Activated CD8-positive, alpha-beta memory T cell treated with anti-CD3 and anti-CD28 coated beads for 36 hours (primary cell): ENCODE results near the gene PLAU. TPM values are rescaled to one million over a fixed set of nuclear protein-coding genes. Genes with fewer than 3 reads are reported as not detected.
"Not testable (repeated sequence)": the region's sequence is repeated elsewhere in the genome, so short reads cannot be mapped to it uniquely, and the experiment has no call there.

Source experiments
- CTCF ChIA-PET: fragments of 350-600 bp; sonication (Branson Sonifier 250); formaldehyde crosslinking; loops from one replicate; lab custom pipeline; 2021; ENCODE audit warnings: antibody characterized with exemption; lab: Charles Lee
- POLR2A ChIA-PET: fragments of 350-600 bp; sonication (Branson Sonifier 250); formaldehyde crosslinking; loops from one replicate; lab custom pipeline; 2021; ENCODE audit warnings: antibody characterized with exemption; lab: Charles Lee
- total RNA-seq, 2 experiments: library from RNA; stranded (reverse); gene quantifications; one replicate each; pipeline ENCODE4 v1.2.3, GENCODE V29; 2021

PLAU gene
- total RNA-seq, 2 experiments from 2014 or later: 0.25 to 0.38 TPM

- POLR2A ChIA-PET: interaction anchor here (0.7 kb wide), 1 partner anchor 10 kb away, joined by 3 read pairs; no protein-coding TSS in a partner anchor
- CTCF ChIA-PET: interaction anchor here (1.3 to 2.3 kb wide), 2 partner anchors 20 to 34 kb away, joined by 3 to 10 read pairs; no protein-coding TSS in a partner anchor
Measured at GRCh38 chr10:73906524-73907447, 4.1 kb upstream of the PLAU start.

DNA sequence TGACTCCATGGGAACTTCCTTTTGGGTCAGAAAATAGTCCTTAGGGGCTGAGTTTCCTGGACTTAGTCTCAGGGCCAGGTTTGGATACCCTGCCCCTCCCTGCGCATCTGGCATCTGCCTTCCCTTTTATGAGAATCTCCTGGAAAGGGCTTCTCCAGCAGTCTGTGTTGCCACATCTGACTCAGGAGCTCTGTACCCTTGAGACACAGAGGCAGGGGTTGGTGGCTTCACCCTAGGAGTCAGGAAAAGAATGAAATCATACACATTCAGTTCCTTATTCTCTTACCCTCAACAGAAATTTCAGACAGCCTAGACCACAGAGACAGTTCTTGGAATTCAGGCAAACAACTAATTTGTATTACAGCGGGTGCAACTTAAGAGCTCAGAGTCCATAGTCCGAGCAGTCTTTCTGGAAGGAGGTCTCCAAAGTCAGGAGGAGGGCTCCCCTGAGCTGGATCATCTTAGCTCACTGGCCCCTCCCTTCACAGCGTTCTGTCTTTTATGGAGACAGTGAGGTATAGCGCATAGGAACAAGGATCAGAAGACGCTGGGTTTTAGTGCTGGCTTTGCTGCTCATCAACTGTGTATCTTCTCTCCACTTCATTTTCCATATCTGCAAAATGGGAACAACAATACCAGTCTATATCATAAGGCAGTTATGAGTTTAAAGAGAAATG lies 3.0 kb upstream of the PLAU start:
- POLR2A ChIA-PET: interaction anchor here (0.7 kb wide), 1 partner anchor 22 kb away, joined by 3 read pairs; no protein-coding TSS in a partner anchor

GRCh38 chr10:73908853-73909539 lies 1.9 kb upstream of the PLAU start:
- POLR2A ChIA-PET: interaction anchor here (0.5 to 0.7 kb wide), 2 partner anchors 11 to 23 kb away, joined by 3 to 4 read pairs; no protein-coding TSS in a partner anchor
- CTCF ChIA-PET: interaction anchor here (1.5 to 1.8 kb wide), 2 partner anchors 30 to 31 kb away, joined by 5 to 6 read pairs; no protein-coding TSS in a partner anchor

More for the DNA sequence above, 3.0 kb upstream of the PLAU start:
- CTCF ChIA-PET: interaction anchor here (1.5 to 2.3 kb wide), 3 partner anchors 29 to 33 kb away, joined by 5 to 10 read pairs (median 6); no protein-coding TSS in a partner anchor

- POLR2A ChIA-PET: interaction anchor here (0.5 kb wide), 1 partner anchor 12 kb away, joined by 4 read pairs; no protein-coding TSS in a partner anchor
- CTCF ChIA-PET: interaction anchor here (1.5 to 1.8 kb wide), 2 partner anchors 30 to 31 kb away, joined by 5 to 6 read pairs; no protein-coding TSS in a partner anchor
Measured at GRCh38 chr10:73909540-73910115, 1.3 kb upstream of the PLAU start.

GRCh38 chr10:73910401-73910763 lies 550 bp upstream of the PLAU start:
- ChIA-PET POLR2A (no interaction called here), CTCF (interaction anchor here (0.8 to 1.9 kb wide), 4 partner anchors 24 to 46 kb away, joined by 3 to 8 read pairs (median 4); no protein-coding TSS in a partner anchor)

DNA sequence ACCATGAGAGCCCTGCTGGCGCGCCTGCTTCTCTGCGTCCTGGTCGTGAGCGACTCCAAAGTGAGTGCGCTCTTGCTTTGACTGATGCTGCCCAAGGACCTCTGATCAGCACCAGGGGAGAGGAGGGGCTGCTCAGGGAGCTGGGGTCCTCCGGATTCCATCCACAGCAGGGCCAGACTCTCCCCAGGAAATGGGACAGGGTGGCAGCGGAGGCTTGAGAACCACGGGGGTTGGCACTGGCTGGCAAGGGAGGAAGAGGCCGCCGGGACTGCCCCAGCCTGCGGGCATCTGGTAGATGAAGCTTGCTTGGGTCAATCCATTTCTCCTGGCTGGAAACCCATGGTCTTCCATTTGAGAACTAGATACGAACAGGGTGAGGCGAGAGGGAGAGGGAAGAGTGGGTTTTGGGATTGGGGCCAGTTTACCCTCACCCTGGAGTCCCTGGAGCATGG lies 647 bp downstream of the PLAU start:
- CTCF ChIA-PET: interaction anchor here (1.1 to 1.9 kb wide), 3 partner anchors 9 to 29 kb away, joined by 3 to 8 read pairs (median 5); no protein-coding TSS in a partner anchor
- POLR2A ChIA-PET: interaction anchor here (1.1 kb wide), 1 partner anchor 11 kb away, joined by 3 read pairs; no protein-coding TSS in a partner anchor

DNA sequence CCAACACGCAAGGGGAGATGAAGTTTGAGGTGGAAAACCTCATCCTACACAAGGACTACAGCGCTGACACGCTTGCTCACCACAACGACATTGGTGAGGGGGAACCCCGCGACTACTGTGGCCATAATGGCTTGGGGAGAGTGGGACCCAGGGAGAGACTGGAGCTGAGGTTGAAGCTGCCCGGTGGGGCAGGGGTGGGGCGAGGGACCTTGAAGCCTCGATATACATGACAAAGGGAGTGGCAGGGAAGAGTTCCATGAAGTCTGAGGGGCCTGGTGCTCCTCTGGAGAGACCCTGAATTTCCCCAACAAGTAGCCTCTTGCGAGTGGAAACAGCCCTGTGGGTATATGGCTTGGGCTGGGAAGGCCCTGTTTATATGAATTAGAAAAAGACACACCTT lies 3.1 kb downstream of the PLAU start:
- POLR2A ChIA-PET: no interaction called here
- CTCF ChIA-PET: interaction anchor here (0.5 to 1.4 kb wide), 2 partner anchors 22 to 26 kb away, joined by 3 to 4 read pairs; no protein-coding TSS in a partner anchor

GRCh38 chr10:73915206-73915851 lies 4.4 kb downstream of the PLAU start:
- POLR2A ChIA-PET: no interaction called here
- CTCF ChIA-PET: interaction anchor here (1.2 kb wide), 1 partner anchor 36 kb away, joined by 3 read pairs; no protein-coding TSS in a partner anchor

- POLR2A ChIA-PET: interaction anchor here (0.6 kb wide), 2 partner anchors 11 to 130 kb away, joined by 3 to 4 read pairs; no protein-coding TSS in a partner anchor
- CTCF ChIA-PET: interaction anchor here (1.3 to 1.6 kb wide), 3 partner anchors 23 to 68 kb away, joined by 3 to 5 read pairs (median 3); no protein-coding TSS in a partner anchor
Measured at GRCh38 chr10:73916761-73917470, 6.0 kb downstream of the PLAU start.

- CTCF ChIA-PET: interaction anchor here (1.2 to 1.6 kb wide), 5 partner anchors 23 to 69 kb away, joined by 3 to 5 read pairs (median 3); no protein-coding TSS in a partner anchor
- POLR2A ChIA-PET: interaction anchor here (0.6 kb wide), 1 partner anchor 131 kb away, joined by 4 read pairs; no protein-coding TSS in a partner anchor
Measured at GRCh38 chr10:73917566-73918305, 6.8 kb downstream of the PLAU start.

- POLR2A ChIA-PET: not testable (repeated sequence)
- CTCF ChIA-PET: interaction anchor here (0.7 kb wide), 1 partner anchor 13 kb away, joined by 3 read pairs; no protein-coding TSS in a partner anchor
Measured at GRCh38 chr10:73919481-73919880, 8.5 kb downstream of the PLAU start.

DNA sequence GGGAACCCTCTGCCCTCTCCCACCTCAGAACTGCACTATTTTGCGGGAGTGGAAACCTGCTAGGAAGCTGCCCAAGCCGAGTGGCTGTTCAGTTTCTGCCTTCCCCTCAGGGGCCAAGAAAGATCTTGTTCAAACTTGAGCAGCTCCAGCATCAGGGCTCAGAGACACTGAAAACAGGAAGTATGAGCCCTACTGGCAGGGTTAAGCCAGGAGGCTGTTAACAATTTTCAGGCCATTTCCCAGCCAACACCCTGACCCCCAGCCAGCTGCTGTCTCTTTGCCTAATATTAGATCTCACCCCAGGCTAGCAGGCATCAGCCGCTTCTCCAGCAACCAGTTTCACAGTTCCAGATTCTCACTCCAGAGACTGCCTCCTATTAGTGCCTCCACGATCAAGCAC lies 9.2 kb downstream of the PLAU start:
- POLR2A ChIA-PET: no interaction called here
- CTCF ChIA-PET: interaction anchor here (0.7 to 1.2 kb wide), 2 partner anchors 13 to 20 kb away, joined by 3 read pairs; no protein-coding TSS in a partner anchor

DNA sequence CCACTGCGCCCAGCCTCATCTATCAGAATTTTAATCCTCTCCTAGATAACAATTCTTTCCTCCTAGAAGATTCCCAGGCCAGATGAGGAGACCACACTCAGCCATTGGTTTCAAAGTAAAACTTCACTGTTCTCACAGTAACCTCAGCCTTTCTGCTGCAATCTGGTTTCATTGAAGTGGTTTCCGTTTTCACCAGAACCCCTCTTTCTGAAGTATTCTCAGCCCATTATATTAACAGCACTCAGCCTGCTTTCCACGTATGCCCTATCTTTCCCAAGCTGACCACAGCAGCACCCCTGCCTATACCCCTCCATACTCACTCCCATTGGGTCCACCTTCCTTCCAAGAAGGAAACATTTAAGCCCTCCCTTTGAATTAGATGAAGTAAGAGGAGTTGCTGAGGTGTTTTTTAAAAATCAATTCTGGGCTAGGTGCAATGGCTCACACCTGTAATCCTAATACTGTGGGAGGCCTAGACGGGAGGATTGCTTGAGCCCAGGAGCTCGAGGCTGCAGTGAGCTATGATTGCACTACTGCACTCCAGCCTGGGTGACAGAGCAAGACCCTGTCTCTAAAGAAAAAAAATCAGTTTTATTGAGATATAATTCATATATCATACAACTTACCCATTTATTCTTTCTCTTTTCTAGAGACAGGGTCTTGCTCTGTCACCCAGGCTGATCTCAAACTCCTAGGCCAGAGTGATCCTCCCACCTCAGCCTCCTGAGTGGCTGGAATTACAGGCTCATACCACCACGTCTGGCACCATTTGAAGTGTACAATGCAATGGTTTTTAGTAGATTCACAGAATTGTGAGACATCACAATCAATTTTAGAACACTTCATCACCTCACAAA lies 11.3 kb downstream of the PLAU start:
- ChIA-PET CTCF (no interaction called here), POLR2A (interaction anchor here (0.8 kb wide), 1 partner anchor 11 kb away, joined by 3 read pairs; the partner anchor contains the start of gene PLAU)

GRCh38 chr10:73922864-73923133 lies 11.9 kb downstream of the PLAU start:
- CTCF ChIA-PET: no interaction called here
- POLR2A ChIA-PET: no interaction called here
